HEK293T (cell line): ENCODE data around the gene HLCS.

ENCODE experiments used
- ARNT ChIP-seq: fragments of 450-650 bp; IDR thresholded peaks from 2 replicates; pipeline ENCODE4 v1.6.1; 2017; ENCODE audit warnings: mild to moderate bottlenecking
- BHLHE40 ChIP-seq: fragments of 450-650 bp; IDR thresholded peaks from 2 replicates; pipeline ENCODE4 v1.6.1; 2016; ENCODE audit warnings: mild to moderate bottlenecking, moderate library complexity, borderline replicate concordance
- SP1 ChIP-seq: fragments of 450-650 bp; IDR thresholded peaks from 2 replicates; pipeline ENCODE4 v1.6.1; 2017

DNA sequence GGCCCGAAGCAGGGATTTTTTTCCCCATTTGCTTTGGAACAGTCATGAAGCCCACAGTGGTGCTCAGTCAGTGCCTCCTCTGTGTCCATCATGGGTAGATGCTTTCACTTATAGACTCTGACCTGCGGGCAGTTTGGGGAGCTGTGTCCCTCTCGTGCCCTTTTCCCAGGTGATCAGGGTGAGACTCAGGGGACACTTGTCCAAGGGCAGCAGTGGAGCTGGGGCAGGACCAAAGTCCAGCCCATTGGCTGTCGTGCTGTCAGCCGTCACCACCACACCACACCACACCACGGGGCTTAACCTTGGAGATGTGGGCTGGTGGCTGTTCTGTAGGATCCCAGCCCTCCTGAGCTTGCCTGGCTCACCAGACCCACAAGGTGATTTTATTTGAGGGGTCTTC is 232.6 kb downstream of the HLCS start:
- TF ChIP-seq ARNT (no peak), BHLHE40 (no peak), SP1 (no peak)
